K562 (cell line): ENCODE results near the gene GAS1. TPM values are rescaled to one million over a fixed set of nuclear protein-coding genes. Genes with fewer than 3 reads are reported as not detected.

Source experiments
- ATAC-seq: fragments of 200-7000 bp; cut with Tn5 transposase; 3 replicates; pipeline ENCODE4 v1.9.1; 2020; ENCODE audit warnings: moderate library complexity
- BruUV-seq: library from RNA; stranded (reverse); fragments of 400-500 nt; replicated peaks from 2 replicates; lab custom pipeline; 2021; lab: Mats Ljungman, UMichigan
- CTCF ChIA-PET: fragments of 300-600 bp; formaldehyde crosslinking; extraction: SDS; loops from one replicate; lab custom pipeline; 2021; ENCODE audit warnings: low intra/inter-chr PET ratio; lab: Yijun Ruan, JAX
- POLR2A ChIA-PET: fragments of 300-600, 350-650 bp; sonication (Branson Sonifier 250); formaldehyde crosslinking; extraction: SDS; loops from one replicate; lab custom pipeline; 2021; ENCODE audit warnings: antibody characterized with exemption, inconsistent platforms; lab: Yijun Ruan, JAX
- DNase-seq, 4 experiments: peaks; one replicate each; pipeline versions ENCODE4 v3.0.0 to v3.0.0-alpha.2; 2011 to 2018; ENCODE audit warnings: low spot score in 3 of 4, mixed read lengths in 3 of 4; ENCODE audit errors: extremely low read depth in 1 of 4
- FAIRE-seq: peaks from 2 replicates; lab custom pipeline; 2011; peaks lifted over from hg19 to GRCh38; lab: Jason Lieb, UNC
- H2AFZ ChIP-seq: 2 replicates; pipeline ENCODE4 v1.6.0; 2011; ENCODE audit warnings: low read depth, low read length, control low read depth, inconsistent platforms
- H3K27ac ChIP-seq: fragments of 200-600 bp; 3 replicates; pipeline ENCODE4 v1.8.0; 2011; ENCODE audit warnings: low read depth, mild to moderate bottlenecking, control low read depth, inconsistent platforms, low read length, moderate library complexity, mixed read lengths; ENCODE audit errors: extremely low read depth
- H3K27me3 ChIP-seq, 2 experiments: fragments of 300-600 bp in 1 of 2; 2 replicates in 1 of 2; 3 replicates in 1 of 2; pipeline versions ENCODE4 v1.6.0 to v1.8.0; 2011; ENCODE audit warnings: inconsistent platforms in 2 of 2, low read length in 2 of 2, mild to moderate bottlenecking in 1 of 2, mixed read lengths in 1 of 2, moderate library complexity in 1 of 2; ENCODE audit not compliant: control insufficient read depth in 2 of 2, insufficient read depth in 2 of 2
- H3K36me3 ChIP-seq: fragments of 300-600 bp; 3 replicates; pipeline ENCODE4 v1.8.0; 2011; ENCODE audit warnings: mild to moderate bottlenecking, low read length, inconsistent platforms; ENCODE audit not compliant: control insufficient read depth, insufficient read depth
- H3K4me1 ChIP-seq, 2 experiments: fragments of 200-600 bp in 1 of 2; replicated peaks in 1 of 2; 2 replicates in 1 of 2; 3 replicates in 1 of 2; pipeline versions ENCODE4 v1.5.1 to v1.8.0; 2011; ENCODE audit warnings: inconsistent platforms in 2 of 2, low read length in 2 of 2, mild to moderate bottlenecking in 1 of 2, mixed read lengths in 1 of 2, moderate library complexity in 1 of 2; ENCODE audit not compliant: control insufficient read depth in 2 of 2, insufficient read depth in 2 of 2
- H3K4me2 ChIP-seq: 2 replicates; pipeline ENCODE4 v1.6.1; 2011; ENCODE audit warnings: low read length, control low read depth, inconsistent platforms, mixed read lengths; ENCODE audit not compliant: insufficient read depth
- H3K4me3 ChIP-seq: fragments of 200-600 bp; sonication (generic), shearing (Covaris generic); 2 replicates; pipeline ENCODE4 v1.5.1; 2016; ENCODE audit warnings: control low read depth, inconsistent platforms
- H3K79me2 ChIP-seq: fragments of 200-600 bp; 3 replicates; pipeline ENCODE4 v1.8.0; 2011; ENCODE audit warnings: low read length, inconsistent platforms; ENCODE audit not compliant: control insufficient read depth, insufficient read depth
- H3K9ac ChIP-seq, 2 experiments: 2 replicates each; pipeline versions ENCODE4 v1.6.0 to v1.6.1; 2011; ENCODE audit warnings: low read depth in 2 of 2, low read length in 2 of 2, control low read depth in 1 of 2, inconsistent platforms in 1 of 2, mild to moderate bottlenecking in 1 of 2, mixed read lengths in 1 of 2; ENCODE audit not compliant: insufficient read depth in 1 of 2
- H3K9me1 ChIP-seq: one replicate; pipeline ENCODE4 v1.6.0; 2011; ENCODE audit warnings: inconsistent platforms, mild to moderate bottlenecking, low read length, moderate library complexity; ENCODE audit not compliant: control insufficient read depth, insufficient read depth
- H3K9me3 ChIP-seq: replicated peaks from 2 replicates; pipeline ENCODE4 v1.5.1; 2011; ENCODE audit warnings: low read depth, low read length, inconsistent platforms; ENCODE audit not compliant: control insufficient read depth, insufficient read depth
- H4K20me1 ChIP-seq: replicated peaks from 2 replicates; pipeline ENCODE4 v1.6.1; 2011; ENCODE audit warnings: low read length, inconsistent platforms, mixed read lengths; ENCODE audit not compliant: control insufficient read depth, insufficient read depth
- C11orf30 ChIP-seq: fragments of 450-650 bp; IDR thresholded peaks from 2 replicates; pipeline ENCODE4 v1.6.1; 2016; ENCODE audit warnings: low read depth, mild to moderate bottlenecking
- FOXA1 ChIP-seq: fragments of 450-650 bp; IDR thresholded peaks from 2 replicates; pipeline ENCODE4 v1.6.1; 2016; ENCODE audit warnings: mild to moderate bottlenecking, borderline replicate concordance
- FUS ChIP-seq: fragments of 200-400 bp; formaldehyde crosslinking; optimal IDR thresholded peaks from 2 replicates; pipeline ENCODE3; 2017; ENCODE audit warnings: low read depth, low read length
- MNT ChIP-seq, 2 experiments: fragments of 450-650 bp; conservative IDR thresholded peaks; 2 replicates each; pipeline ENCODE4 v1.6.1; 2017; ENCODE audit warnings: mild to moderate bottlenecking in 2 of 2, moderate library complexity in 2 of 2
- PURB ChIP-seq: sonication (generic); formaldehyde crosslinking; IDR thresholded peaks from 2 replicates; pipeline ENCODE4 v1.9.0; 2021; ENCODE audit warnings: low read depth, mild to moderate bottlenecking, missing genetic modification reagents
- SIRT6 ChIP-seq: IDR thresholded peaks from one replicate; pipeline ENCODE4 v1.6.1; 2012; ENCODE audit warnings: low read depth, mild to moderate bottlenecking, control low read depth, inconsistent platforms, low read length, moderate library complexity
- ZBTB8A ChIP-seq: fragments of 450-650 bp; IDR thresholded peaks from 2 replicates; pipeline ENCODE4 v1.6.1; 2018; ENCODE audit warnings: mild to moderate bottlenecking, moderate library complexity; ENCODE audit not compliant: partially characterized antibody
- ZNF324 ChIP-seq: fragments of 250-450 bp; sonication (Bioruptor Pico); IDR thresholded peaks from 2 replicates; pipeline ENCODE4 v1.4.0; 2020; ENCODE audit warnings: mild to moderate bottlenecking
- ZNF79 ChIP-seq: fragments of 250-450 bp; sonication (Bioruptor Pico); IDR thresholded peaks from 2 replicates; pipeline ENCODE4 v1.4.0; 2020; ENCODE audit warnings: low read depth, mild to moderate bottlenecking, moderate library complexity
- WGBS: fragments of 100-300 bp; shearing (Covaris generic); methylation state at CpG from one replicate; pipeline ENCODE4 v1.1.6; 2016; ENCODE audit warnings: low coverage, mixed read lengths; ENCODE audit not compliant: insufficient coverage; ENCODE audit errors: missing lambda C conversion rate; 5-methylcytosine and 5-hydroxymethylcytosine counted together
- in situ Hi-C: fragments of 300-500 bp; cut with MboI; formaldehyde crosslinking; loops from 4 replicates; pipeline ENCODE4 v1.15.0; 2018; ENCODE audit warnings: inconsistent platforms, mixed read lengths
- intact Hi-C: fragments of 100-400 bp; cut with micrococcal nuclease; formaldehyde crosslinking; loops from 2 replicates; pipeline ENCODE4 v1.14.2; 2022
- polyA plus RNA-seq, 8 experiments: library from polyadenylated mRNA; depleted of rRNA in 4 of 8; stranded (reverse) in 5 of 8; unstranded in 3 of 8; fragments of >200 nt; fragmentation: Nextera tagmentation in 2 of 8; fragmentation: Illumina TruSeq in 1 of 8; extraction: Ambion mirVana in 2 of 8; extraction: Trizol in 1 of 8; gene quantifications; 2 replicates each; pipeline versions ENCODE4 v1.2.1 to v1.2.3, GENCODE V29; 2011 to 2014; ENCODE audit warnings: inconsistent platforms in 1 of 8, missing spikeins in 1 of 8
- total RNA-seq, 7 experiments: library from RNA; depleted of rRNA in 6 of 7; stranded (reverse); fragments of >200 nt in 6 of 7; fragmentation: Illumina TruSeq in 2 of 7; extraction: Trizol in 2 of 7; gene quantifications; 2 replicates each; pipeline versions ENCODE4 v1.2.1 to v1.2.3, GENCODE V29; 2011 to 2021; ENCODE audit warnings: low replicate concordance in 1 of 7

GAS1 gene
- total and polyA plus RNA-seq, 9 of the 15 experiments (the other 6 are each of a cell fraction or from before 2014, with no cell fraction given): 0.07 to 0.09 TPM; not detected in 7

GRCh38 chr9:86902991-86903733 is 44.1 kb downstream of the GAS1 start:
- no peak for FAIRE-seq
- no TSS peak for BruUV-seq
- H3K9ac ChIP-seq: no peak overlapping the region
- WGBS: 0% methylated on average over 6 of the region's 19 CpGs
- no peaks in the 10 kb centered on the region for H3K9me3 ChIP-seq
- no peak for ATAC-seq
- DNase-seq: no peak
- H3K4me3 ChIP-seq: no peak overlapping the region
- no peak for TF ChIP-seq ZNF324 (CRISPR knock-in tag)
- TF ChIP-seq SIRT6: no peak
- no peak for TF ChIP-seq C11orf30
- no peak for TF ChIP-seq MNT (conservative IDR thresholded peaks at IDR 0.05)
- TF ChIP-seq FUS: no peak
- no peak for TF ChIP-seq ZNF79 (CRISPR knock-in tag)
- no peak for TF ChIP-seq PURB (CRISPR knock-in tag)
- TF ChIP-seq ZBTB8A: no peak
- no peak for TF ChIP-seq FOXA1
- H2AFZ ChIP-seq: no peak overlapping the region
- no peaks in the 10 kb centered on the region for H3K9me1 ChIP-seq
- H3K27ac ChIP-seq: no peak overlapping the region
- no peaks in the 10 kb centered on the region for H3K36me3 ChIP-seq
- ChIA-PET POLR2A (no interaction called here), CTCF (no interaction called here)
- no peaks in the 10 kb centered on the region for H3K4me1 ChIP-seq
- intact Hi-C loops: no loop called here
- in situ Hi-C loops: no loop called here
- H3K27me3 ChIP-seq: peaks cover 0 to 4% of the 10 kb centered on the region in 2 experiments; a peak in 3 of 5 replicates
- H4K20me1 ChIP-seq: no peaks in the 10 kb centered on the region
- no peak overlapping the region for H3K4me2 ChIP-seq
- no peaks in the 10 kb centered on the region for H3K79me2 ChIP-seq
